ENCODE results near the gene KIF26B. TPM values are rescaled to one million over a fixed set of nuclear protein-coding genes. Genes with fewer than 3 reads are reported as not detected.

The KIF26B gene
- total RNA-seq, 1 experiment from 2014 or later, result not detected

DNA sequence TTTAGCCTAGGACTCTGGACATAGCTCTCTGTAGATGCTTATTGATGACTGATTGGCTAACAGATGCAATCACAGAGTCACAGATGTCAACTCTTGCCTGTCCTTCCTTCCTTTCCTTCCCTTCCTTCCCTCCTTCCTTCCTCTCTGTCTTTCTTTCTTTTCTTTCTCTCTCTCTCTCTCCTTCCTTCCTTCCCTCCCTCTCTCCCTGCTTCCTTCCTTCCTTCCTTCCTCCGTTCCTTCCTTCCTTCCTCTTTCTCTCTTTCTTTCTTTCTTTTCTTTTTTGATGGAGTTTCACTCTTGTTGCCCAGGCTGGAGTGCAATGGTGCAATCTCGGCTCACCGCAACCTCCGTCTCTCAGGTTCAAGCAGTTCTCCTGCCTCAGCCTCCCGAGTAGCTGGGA is 106.1 kb downstream of the KIF26B start:
- H3K4me3 ChIP-seq, result no peak overlapping the region
- H3K9me3 ChIP-seq, result no peaks in the 10 kb centered on the region
- no peaks in the 10 kb centered on the region for H3K36me3 ChIP-seq

DNA sequence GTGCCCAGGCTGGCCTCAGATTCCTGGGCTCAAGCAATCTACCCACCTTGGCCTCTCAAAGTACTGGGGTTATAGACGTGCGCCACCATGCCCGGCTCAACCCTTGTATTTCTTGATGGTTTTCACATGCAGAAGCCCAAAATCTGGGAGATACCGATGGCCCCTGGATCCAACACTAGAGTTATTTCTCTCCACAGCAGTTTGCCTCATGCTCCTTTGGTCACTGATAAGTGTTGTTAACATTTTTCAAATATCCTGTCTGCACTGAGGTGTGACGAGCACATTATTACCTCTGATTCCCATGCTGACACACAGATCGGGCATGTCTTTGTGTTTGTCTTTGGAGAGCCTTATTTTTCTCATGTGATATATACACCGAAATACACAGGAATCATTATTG is 107.0 kb downstream of the KIF26B start:
- H3K4me3 ChIP-seq, result no peak overlapping the region
- DNase-seq, result no peak

More for the DNA sequence above, 106.1 kb downstream of the KIF26B start:
- no peaks in the 10 kb centered on the region; the same call in 1 of the 2 replicates for H3K27me3 ChIP-seq
- no peak for DNase-seq

DNA sequence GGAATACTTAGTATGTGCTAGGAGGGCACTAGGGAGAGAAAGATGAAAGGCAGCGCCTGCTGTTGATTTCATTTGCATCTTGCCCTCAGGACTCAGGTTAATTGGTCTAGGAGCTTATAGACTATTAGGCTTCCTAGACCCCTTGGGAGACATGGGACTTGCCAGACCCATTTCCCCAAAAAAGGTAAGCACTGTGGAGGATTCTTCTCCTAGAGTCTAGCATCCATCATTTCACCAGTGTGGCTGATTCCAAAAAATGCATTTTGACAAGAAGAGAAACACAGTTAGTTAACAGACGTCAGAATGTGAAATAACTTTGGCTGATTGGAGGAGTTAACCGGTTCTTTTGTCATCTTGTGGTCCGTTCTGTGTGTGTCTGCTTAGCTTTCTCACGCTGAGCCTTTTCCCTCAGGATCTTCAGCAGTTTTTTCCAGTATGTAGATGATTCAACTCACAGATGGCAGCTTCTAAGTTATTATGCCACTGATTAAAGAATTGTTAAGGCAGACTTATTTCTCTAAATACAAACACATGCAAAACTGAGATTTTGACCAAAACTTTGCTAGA is 108.8 kb downstream of the KIF26B start:
- DNase-seq, result no peak
- Histone ChIP-seq H3K9me3 (no peaks in the 10 kb centered on the region), H3K4me3 (no peak overlapping the region), H3K27me3 (no peaks in the 10 kb centered on the region; the same call in 1 of the 2 replicates), H3K36me3 (no peaks in the 10 kb centered on the region)

More for the DNA sequence above, 107.0 kb downstream of the KIF26B start:
- H3K36me3 ChIP-seq, result no peaks in the 10 kb centered on the region
- no peaks in the 10 kb centered on the region for H3K9me3 ChIP-seq
- no peaks in the 10 kb centered on the region; the same call in 1 of the 2 replicates for H3K27me3 ChIP-seq

DNA sequence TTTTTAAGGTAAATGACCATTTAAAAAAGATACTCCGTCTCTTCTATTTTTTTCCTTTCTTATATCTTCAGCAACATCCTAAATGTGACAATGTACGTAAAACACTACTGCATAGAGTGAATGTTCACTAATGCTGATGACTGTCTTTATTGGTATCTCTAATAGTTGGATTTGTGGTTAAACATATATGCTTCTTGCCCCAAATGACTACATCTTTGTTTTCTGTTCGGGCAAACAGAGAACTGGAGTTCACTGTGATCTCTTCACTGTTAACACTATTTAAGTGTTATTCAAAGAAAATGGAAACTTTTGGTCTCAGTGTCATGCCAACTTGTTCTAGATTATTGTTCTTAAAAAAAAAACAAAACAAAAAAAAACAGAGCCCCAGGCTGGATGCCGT is 109.4 kb downstream of the KIF26B start:
- Histone ChIP-seq H3K4me3 (no peak overlapping the region), H3K36me3 (no peaks in the 10 kb centered on the region), H3K9me3 (no peaks in the 10 kb centered on the region), H3K27me3 (no peaks in the 10 kb centered on the region; the same call in 1 of the 2 replicates)
- no peak for DNase-seq

- Histone ChIP-seq H3K36me3 (no peaks in the 10 kb centered on the region), H3K4me3 (no peak overlapping the region), H3K9me3 (no peaks in the 10 kb centered on the region), H3K27me3 (no peaks in the 10 kb centered on the region; the same call in 1 of the 2 replicates)
- DNase-seq, result no peak
Observed at GRCh38 chr1:245266105-245266504, 111.3 kb downstream of the KIF26B start.

- Histone ChIP-seq H3K27me3 (no peaks in the 10 kb centered on the region), H3K4me3 (no peak overlapping the region), H3K9me3 (no peaks in the 10 kb centered on the region), H3K36me3 (no peaks in the 10 kb centered on the region)
- no peak for DNase-seq
Observed at GRCh38 chr1:245270063-245270462, 115.3 kb downstream of the KIF26B start.

DNA sequence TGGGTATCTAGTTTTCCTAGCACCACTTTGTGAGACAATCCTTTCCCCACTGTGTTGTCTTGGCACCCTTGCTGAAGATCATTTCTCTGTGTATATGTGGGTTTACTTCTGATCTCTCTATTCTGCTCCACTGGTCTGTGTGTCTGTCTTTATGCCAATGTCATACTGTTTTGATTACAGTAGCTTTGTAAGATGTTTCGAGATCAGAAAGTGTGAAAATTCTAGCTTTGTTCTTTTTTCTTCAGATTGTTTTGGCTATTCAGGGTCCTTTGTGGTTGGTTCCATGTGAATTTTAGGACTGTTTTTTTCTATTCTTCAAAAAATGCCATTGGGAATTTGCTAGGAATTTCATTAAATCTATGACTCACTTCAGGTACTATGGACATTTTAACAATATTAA is 116.2 kb downstream of the KIF26B start:
- Histone ChIP-seq H3K9me3 (no peaks in the 10 kb centered on the region), H3K27me3 (no peaks in the 10 kb centered on the region), H3K4me3 (no peak overlapping the region), H3K36me3 (no peaks in the 10 kb centered on the region)
- no peak for DNase-seq

DNA sequence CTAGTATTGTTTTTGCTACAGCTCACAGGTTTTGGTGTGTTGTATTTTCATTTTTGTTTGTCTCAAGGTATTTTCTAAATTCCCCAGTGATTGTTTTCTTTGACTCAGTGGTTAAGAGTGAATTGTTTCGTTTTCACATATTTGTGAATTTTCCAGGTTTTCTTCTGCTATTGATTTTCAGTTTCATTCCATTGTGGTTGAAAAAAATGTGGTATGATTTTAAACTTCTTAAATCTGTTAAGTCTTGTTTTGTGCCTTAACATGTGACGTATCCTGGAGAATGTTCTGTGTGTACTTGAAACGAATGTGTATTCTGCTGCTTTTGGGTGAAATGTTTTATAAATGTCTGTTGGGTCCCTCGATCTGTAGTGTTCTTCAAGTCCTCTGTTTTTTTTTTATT is 117.9 kb downstream of the KIF26B start:
- H3K4me3 ChIP-seq, result no peak overlapping the region
- no peak for DNase-seq
- no peaks in the 10 kb centered on the region for H3K9me3 ChIP-seq
- no peaks in the 10 kb centered on the region for H3K27me3 ChIP-seq
- H3K36me3 ChIP-seq, result no peaks in the 10 kb centered on the region

DNA sequence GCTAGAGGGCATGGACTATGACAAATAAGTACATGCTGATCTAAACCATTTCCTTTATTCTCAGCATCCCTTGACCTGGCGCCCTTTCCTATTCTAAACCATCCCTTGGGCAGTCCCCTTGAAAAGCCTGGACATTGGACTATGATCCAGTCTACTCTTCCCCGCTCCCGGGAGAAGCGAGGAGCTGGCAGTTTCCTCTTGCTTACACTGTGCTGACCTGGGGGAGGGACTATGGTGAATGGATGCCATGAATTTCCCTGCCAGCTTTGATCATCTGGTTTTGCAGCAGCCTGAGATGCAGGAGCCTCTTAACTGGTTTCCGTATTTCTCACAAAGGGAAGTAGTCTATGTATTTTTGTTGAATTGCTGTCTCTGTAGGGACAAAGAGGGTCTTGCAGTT is 121.7 kb downstream of the KIF26B start:
- no peaks in the 10 kb centered on the region for H3K36me3 ChIP-seq
- no peak for DNase-seq
- H3K9me3 ChIP-seq, result no peaks in the 10 kb centered on the region
- no peaks in the 10 kb centered on the region for H3K27me3 ChIP-seq
- H3K4me3 ChIP-seq, result no peak overlapping the region

DNA sequence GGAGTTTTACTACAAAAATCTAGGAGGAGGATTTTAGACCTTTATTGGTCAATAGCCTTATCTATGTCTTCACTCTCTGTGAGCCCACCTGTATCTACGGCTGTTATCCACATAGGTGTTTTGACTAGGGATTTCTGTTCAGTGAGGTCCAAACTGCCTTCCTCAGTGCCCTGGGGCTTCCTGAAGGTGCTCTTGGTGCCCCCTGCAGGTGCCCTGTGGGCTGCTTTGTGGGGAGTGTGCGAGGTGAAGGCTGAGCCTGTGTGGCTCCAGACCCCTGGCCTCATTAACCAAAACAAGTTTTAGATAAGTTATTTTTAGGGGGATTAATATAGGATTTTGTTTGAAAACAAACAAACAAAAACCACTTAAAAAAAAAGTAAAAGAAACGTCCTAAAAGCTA is 122.5 kb downstream of the KIF26B start:
- no peaks in the 10 kb centered on the region for H3K9me3 ChIP-seq
- no peaks in the 10 kb centered on the region for H3K27me3 ChIP-seq
- no peak for DNase-seq

DNA sequence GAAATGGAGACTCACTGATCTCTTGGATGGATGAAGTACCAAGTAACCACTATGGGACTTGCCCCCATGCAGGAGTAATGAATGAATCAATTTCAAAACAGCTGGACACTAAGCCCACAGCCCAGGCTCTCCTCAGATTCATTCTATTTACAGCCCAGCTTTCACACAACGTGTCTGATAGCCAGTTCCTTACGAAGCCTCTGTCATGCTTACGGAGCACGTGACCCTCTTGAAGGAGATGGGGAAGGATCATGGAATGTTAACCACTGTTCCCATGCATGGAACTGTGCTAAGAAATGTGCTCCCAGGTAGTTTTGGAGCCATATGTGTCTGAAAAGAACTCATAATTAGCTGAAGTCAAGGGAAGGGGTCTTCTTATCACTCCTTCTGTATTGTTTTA is 124.1 kb downstream of the KIF26B start:
- no peaks in the 10 kb centered on the region for H3K27me3 ChIP-seq
- H3K4me3 ChIP-seq, result no peak overlapping the region
- DNase-seq, result no peak
- no peaks in the 10 kb centered on the region for H3K9me3 ChIP-seq
- H3K36me3 ChIP-seq, result no peaks in the 10 kb centered on the region

More for the DNA sequence above, 122.5 kb downstream of the KIF26B start:
- Histone ChIP-seq H3K4me3 (no peak overlapping the region), H3K36me3 (no peaks in the 10 kb centered on the region)

- Histone ChIP-seq H3K9me3 (no peaks in the 10 kb centered on the region), H3K36me3 (no peaks in the 10 kb centered on the region), H3K4me3 (no peak overlapping the region), H3K27me3 (no peaks in the 10 kb centered on the region)
- DNase-seq, result no peak
Observed at GRCh38 chr1:245279346-245279745, 124.6 kb downstream of the KIF26B start.

GRCh38 chr1:245283001-245283400 is 128.2 kb downstream of the KIF26B start:
- H3K27me3 ChIP-seq, result no peaks in the 10 kb centered on the region
- no peak for DNase-seq
- no peak overlapping the region for H3K4me3 ChIP-seq
- no peaks in the 10 kb centered on the region for H3K9me3 ChIP-seq
- H3K36me3 ChIP-seq, result no peaks in the 10 kb centered on the region

DNA sequence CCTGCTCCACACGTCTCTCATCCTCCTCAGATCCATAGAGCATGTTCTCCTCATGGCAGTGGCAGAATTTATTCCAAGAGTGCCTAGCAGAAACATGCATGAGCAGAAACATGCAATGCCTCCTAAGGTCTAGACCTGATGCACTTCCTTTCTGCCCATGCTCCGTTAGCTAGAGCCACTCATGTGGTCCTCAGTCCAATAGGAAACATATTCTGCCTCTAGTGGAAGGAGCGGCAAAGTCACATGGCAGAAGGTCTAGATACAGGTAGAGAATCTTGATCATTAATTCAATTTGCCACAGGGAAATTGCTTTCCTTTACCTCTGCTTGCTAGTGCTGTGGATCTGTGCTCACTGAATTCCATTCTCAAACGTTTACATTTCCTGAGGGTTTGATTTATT is 130.4 kb downstream of the KIF26B start:
- H3K4me3 ChIP-seq, result no peak overlapping the region

GRCh38 chr1:245288796-245289195 is 134.0 kb downstream of the KIF26B start:
- H3K4me3 ChIP-seq, result no peak overlapping the region
- DNase-seq, result no peak
- no peaks in the 10 kb centered on the region for H3K36me3 ChIP-seq
- H3K27me3 ChIP-seq, result no peaks in the 10 kb centered on the region
- H3K9me3 ChIP-seq, result no peaks in the 10 kb centered on the region

More for the DNA sequence above, 130.4 kb downstream of the KIF26B start:
- Histone ChIP-seq H3K36me3 (no peaks in the 10 kb centered on the region), H3K27me3 (no peaks in the 10 kb centered on the region), H3K9me3 (no peaks in the 10 kb centered on the region)
- DNase-seq, result no peak

GRCh38 chr1:245290836-245291235 is 136.1 kb downstream of the KIF26B start:
- no peak for DNase-seq
- Histone ChIP-seq H3K9me3 (no peaks in the 10 kb centered on the region), H3K4me3 (no peak overlapping the region), H3K27me3 (no peaks in the 10 kb centered on the region), H3K36me3 (no peaks in the 10 kb centered on the region)

GRCh38 chr1:245291351-245291750 is 136.6 kb downstream of the KIF26B start:
- Histone ChIP-seq H3K27me3 (no peaks in the 10 kb centered on the region), H3K9me3 (no peaks in the 10 kb centered on the region), H3K4me3 (no peak overlapping the region), H3K36me3 (no peaks in the 10 kb centered on the region)
- DNase-seq, result no peak

DNA sequence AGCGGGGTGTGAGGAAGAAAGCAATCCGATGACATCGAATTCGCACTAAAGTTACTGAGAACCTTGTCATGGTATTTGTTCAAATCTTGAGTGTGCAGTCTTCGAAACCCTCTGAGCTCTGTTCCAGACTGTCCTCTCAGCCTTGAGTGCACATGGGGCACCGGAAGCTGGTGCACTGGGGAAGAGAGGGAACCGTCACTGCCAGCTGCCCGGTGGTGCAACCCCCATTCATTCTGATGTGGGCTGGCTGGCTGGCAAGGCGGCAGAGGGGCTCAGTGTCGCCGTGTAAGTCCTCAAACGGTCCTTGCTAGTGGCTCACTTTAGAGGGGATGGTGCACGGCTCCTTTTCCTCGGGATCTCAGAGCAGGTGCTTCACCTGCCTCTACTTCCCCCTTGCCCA is 137.4 kb downstream of the KIF26B start:
- Histone ChIP-seq H3K27me3 (no peaks in the 10 kb centered on the region), H3K9me3 (no peaks in the 10 kb centered on the region), H3K36me3 (no peaks in the 10 kb centered on the region), H3K4me3 (no peak overlapping the region)
- no peak for DNase-seq

- Histone ChIP-seq H3K9me3 (no peaks in the 10 kb centered on the region), H3K27me3 (no peaks in the 10 kb centered on the region), H3K36me3 (no peaks in the 10 kb centered on the region), H3K4me3 (no peak overlapping the region)
- no peak for DNase-seq
Observed at GRCh38 chr1:245292553-245292952, 137.8 kb downstream of the KIF26B start.
